GDM1 (cell line): ENCODE measurements around the gene EPHB6.
A peak's percentile ranks its signal among the peaks of the same experiment; 100 is the strongest.

Experiments
- DNase-seq: peaks from one replicate; lab custom pipeline; 2025; lab: John Stamatoyannopoulos, UW

EPHB6 gene, protein sequence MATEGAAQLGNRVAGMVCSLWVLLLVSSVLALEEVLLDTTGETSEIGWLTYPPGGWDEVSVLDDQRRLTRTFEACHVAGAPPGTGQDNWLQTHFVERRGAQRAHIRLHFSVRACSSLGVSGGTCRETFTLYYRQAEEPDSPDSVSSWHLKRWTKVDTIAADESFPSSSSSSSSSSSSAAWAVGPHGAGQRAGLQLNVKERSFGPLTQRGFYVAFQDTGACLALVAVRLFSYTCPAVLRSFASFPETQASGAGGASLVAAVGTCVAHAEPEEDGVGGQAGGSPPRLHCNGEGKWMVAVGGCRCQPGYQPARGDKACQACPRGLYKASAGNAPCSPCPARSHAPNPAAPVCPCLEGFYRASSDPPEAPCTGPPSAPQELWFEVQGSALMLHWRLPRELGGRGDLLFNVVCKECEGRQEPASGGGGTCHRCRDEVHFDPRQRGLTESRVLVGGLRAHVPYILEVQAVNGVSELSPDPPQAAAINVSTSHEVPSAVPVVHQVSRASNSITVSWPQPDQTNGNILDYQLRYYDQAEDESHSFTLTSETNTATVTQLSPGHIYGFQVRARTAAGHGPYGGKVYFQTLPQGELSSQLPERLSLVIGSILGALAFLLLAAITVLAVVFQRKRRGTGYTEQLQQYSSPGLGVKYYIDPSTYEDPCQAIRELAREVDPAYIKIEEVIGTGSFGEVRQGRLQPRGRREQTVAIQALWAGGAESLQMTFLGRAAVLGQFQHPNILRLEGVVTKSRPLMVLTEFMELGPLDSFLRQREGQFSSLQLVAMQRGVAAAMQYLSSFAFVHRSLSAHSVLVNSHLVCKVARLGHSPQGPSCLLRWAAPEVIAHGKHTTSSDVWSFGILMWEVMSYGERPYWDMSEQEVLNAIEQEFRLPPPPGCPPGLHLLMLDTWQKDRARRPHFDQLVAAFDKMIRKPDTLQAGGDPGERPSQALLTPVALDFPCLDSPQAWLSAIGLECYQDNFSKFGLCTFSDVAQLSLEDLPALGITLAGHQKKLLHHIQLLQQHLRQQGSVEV

DNA sequence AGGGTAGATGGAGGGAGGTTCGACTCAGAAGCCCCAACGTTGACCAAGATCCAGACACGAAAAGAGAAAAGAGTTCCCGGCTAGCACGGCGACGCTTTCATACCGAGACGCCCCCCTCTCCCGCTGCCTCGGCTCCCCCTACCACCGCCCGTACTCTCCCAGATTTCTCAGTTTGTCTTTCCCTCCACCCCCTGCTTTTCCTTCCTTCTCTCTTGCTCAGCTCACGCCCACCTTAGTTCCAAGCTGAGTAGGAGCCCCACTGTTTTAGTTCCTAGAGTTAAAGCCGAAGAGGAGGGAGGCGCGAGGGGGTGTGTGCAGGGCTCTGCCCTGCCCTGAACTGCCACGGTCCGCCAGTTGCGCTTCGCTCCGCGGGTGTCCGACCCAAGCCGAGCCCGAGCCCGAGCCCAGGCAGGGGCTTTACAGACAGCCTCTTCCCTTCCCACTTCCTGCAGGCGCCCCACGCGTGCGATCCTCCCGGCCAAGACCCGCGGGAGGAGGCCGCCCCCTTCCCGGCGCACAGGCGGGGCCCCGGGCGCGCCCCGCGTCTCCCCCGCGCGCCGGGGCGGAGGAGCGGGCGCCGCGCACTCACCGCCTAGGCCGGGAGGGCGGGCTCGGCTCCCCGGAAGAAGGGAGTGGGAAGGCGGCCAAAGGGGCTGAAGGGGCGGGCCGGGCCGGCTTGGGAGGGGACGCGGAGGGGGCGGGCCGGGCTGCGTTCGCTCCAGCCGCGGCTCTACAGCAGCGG lies at the start of gene EPHB6:
TSS of gene EPHB6 (plus strand) at position 705 of the 742 bp plus-strand sequence. CDS start 8,152 bp downstream, outside the sequence.
- peak; percentile 34 for DNase-seq

DNA sequence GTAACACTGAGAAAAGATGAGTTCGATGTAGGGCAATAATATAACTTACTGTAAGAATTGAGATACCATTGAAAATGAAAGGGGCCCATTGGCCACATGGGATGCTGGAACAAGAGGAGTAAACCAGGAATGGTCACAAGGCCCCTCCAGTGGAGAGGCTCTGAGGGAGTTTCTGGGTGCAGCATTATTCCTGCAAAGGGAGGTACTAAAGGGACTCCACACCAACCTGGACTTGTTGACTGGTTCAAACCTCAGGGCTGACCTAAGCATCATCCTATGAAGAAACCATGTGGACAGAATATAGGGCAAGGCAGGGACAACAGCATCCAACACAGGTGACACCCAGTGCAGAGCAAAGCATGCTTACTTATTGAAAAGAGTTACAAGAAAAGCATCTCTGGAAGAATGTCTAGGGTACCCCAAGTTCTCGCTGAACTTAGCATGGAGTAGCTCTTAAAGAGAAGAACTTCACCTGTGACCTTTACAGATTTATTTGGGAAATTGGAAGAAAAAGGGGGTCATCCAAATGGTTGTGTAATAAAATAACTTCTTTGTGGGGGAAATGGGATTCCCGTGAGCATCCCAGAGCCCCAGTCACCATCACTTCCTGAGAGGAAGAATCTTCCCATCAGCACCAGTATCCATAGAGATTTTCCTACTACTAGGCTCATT lies 49.4 kb upstream of the EPHB6 start:
- no peak for DNase-seq

DNA sequence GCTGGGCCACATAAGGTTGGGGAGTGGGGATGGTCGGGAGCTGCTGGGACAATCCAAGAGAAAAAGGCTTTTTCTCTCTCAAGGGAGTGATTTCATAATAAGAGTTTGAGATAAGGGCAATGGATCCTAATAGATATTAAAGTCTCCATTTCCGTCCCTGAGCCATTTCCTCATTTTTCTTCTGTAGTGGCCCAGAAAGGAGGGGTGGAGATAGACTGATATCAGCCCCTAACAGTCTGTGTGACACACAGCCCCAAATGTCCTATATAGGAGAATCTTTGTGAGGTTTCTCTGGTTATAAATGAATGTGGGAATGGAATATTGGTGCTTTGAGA lies 48.9 kb upstream of the EPHB6 start:
- DNase-seq, result no peak

DNA sequence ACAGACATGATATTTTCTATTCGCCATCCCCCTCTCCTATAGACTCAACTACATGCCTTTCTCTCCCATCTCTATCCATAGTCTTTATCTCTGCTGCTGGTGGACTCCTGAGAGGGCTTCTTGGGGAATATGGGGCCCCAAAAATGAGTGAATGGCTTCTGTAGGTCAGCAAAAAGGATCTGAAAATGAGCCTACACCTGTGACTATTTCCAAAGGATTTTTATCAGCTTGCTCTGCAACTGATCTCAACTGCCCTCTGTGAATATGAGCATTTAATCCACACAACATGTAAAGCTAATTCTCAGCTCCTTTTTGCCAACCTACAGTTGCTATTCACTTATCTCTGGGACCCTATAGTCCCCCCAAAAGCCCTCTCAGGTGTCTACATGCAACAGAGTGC lies 47.9 kb upstream of the EPHB6 start:
- DNase-seq, result no peak

DNA sequence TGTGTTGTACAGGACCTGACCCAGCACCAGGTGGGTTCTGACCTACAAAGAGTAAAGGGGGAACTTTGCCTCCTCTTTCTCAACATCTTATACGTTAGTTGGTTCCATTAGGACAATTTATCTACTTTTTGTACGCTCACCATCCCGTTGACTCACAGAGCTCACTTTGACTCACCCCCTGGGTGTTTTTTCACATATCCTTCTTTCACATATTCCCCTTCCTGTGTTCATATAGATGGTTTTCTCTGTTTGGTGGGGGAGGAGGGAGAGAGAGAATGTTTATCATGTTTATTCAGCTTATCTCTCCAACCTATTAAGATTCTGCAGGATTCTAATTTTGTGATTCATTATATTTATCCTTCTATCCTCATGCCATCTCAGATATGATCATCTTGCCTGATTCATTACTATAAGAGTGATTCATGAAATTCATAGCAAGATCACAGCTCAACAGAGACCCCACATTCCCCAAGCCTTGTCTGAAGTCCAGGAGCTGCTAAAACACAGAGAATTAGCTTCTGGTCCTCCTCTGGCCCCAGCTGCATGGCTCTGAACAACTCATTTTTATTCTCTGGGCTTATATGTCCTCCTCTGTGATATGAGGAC lies 46.9 kb upstream of the EPHB6 start:
- DNase-seq, result no peak

DNA sequence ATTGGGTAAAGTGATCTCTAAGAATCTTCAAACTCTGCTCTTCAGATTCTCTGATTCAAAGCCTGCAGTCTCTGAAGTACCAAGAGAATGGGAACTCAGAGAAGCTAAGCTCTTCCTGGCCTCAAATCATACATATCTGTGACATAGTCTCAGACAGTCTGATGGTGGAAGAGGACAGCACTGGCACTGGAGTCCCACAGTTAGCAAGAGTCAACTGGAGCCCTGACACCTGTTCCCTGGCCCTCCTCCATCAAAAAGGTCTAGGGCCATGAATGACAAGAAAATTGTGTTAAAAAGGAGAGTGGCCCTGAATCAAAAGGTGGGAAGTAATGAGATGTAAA lies 46.4 kb upstream of the EPHB6 start:
- no peak for DNase-seq

DNA sequence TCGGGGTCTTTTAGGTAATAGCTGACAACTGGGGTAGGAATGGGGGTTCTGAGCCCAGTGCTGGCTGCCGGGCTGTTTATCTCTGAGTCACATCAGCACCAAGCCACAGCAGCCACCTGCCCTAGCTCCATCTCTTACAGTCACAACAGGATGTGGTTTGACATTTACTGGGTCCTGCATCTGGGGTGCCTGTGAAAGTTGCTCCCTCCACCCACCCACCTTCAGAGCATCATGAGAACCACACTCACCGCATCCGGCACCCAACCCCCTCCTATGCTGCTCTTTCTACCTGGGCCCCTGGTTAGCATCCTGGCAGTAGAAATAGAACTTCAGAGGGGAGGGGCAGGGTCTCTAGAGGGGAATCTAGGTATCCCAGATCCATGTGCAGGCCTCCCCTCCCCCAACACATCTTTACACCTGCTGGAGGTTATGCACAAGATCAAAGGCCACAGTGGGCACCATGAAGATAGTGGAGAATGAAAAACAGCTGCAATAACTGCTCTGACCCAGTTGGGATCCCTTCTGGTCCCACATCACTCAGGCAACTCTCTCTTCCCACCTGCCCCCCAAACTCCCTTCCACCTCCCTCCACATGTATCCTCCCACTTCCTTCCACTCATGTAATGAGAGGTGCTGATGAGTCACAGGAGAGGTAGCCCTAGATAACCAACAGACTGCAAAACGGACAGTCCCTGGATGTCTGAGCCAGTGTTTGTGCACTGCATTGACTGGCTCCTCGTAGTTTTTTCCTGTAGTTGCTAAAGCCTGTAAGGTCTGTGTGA lies 45.9 kb upstream of the EPHB6 start:
- DNase-seq, result peak; percentile 16

DNA sequence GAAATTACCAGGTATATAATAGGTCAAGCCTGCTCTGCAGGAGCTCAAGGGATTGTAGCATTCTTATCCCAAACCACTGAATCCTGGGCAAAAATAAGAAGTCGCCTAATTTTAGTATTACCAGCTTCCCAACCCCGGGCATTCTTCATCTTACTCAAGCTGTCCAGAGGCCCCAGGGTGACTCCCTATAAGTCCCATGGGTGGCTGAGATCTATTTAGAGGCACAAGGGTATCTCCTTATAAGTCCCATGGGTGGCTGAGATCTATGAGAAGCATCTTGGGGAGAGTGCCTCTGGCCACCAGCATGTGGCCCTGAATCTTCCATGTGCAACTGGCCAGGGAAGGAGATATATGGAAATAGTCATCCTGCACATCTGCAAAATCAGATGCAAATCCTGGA lies 45.2 kb upstream of the EPHB6 start:
- no peak for DNase-seq

DNA sequence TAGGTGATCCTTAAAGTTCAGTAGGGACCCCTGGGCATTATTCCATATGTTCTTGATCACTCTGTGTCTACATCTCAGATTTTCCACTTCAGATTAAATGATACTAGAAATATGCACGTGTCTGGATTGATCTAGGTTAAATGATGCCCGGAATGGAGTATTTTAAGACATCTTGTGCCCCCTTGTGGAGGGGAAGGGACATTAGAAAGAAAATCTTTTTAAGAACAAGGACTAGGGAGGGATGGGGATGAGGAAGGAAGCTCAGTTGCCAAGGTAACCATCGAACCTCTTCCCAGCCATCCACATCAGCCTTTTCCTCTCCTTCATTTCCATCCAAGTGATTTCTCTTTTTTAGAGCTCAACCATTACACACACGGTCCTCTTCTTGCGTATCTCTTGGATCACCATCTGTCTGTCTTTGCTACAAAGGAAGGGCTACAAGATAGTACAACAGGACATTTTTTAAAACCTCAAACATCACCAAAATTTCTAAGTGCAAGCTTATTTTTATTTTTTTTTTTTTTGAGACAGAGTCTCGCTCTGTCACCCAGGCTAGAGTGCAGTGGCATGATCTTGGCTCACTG lies 43.6 kb upstream of the EPHB6 start:
- DNase-seq, result peak; percentile 55

DNA sequence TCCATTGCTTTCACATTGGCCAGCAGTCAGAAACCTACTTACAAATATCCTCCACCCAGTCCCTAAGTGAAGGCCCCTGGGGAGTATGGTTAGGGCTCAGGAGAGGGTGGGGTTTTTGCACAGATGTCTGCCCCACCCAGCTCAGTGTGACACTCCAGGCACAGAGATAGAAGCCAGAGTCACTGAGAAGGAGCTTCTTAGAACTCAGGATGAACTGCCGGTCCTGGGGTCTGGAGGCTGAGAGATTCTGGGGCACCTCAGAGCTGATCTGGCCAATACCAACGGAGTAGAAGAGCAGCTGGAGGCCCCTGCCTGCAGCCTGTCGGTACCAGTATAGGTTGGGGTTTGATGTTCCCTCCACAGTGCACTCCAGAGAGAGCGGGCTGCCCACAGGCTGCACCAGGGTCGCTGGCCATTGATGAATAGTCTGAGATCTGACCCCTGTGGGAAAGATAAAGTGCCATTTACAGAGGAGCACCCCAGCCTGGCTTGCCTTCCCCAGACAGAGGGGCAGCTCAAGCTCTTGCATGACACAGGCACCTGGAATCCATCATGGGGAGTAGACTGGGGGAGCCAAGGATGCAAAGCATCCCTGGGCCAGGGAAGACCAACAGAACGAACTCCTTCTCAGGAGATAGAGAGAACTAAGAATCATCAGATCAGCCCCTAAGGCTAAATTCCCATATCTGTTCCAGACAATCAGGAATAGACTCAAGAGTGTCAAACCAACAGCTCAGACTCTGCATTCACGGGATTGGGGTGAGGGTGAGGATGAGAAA lies 42.2 kb upstream of the EPHB6 start:
- no peak for DNase-seq

DNA sequence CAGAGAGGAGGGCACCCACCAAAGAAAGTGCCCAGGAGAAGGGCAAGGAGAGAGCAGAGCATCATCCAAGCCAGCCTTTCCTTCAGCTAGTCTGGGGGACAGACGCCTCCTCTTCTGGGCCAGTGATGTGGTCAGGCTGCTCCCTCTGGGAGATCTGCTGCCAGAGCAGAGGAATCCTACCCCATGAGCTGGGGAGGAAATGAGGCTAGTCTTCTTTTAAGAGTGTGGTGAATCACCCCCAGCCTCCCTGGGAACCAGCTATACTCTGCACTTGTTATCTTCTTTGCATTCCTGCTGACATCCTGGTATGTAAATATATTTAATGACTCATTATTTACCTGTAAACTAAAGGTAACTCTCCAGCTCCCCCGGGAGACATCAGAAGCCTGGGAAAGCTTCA lies 41.6 kb upstream of the EPHB6 start:
- no peak for DNase-seq

DNA sequence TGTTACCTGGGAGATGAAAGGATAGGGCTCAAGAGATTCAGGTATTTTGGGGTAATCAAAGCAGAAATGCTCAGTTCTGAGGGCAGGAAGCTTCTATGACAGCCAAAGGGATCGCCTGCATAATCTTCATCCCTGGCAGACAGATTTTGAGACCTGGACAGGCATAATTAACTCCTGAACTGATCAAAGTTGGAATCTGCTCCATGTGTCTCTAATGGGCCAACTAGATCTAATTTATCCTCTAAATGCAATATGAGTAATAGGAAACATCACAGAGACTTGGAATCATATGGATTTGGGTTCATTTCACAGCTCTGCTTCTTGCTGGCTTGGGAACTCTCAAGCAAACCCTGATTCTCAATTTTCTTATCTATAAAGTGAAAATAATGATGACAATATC lies 41.2 kb upstream of the EPHB6 start:
- DNase-seq, result no peak

DNA sequence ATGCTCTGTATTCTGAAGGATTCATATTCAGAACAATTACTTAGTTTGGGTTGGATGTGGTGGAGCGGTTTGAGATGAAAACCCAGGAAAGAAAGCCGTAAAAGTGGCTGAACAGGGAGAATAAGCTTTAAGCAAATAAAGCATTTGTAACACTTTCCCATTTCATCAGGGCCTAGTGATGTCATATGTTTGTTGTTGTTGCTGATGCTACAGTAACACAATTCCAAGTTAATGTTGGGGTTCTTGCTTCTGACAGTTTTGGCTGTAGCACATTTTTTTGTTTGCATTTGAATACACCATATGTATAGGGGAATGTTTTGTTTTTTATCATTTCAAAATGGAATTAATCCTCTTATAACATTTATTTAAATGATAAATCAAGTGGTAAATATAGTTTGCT lies 40.4 kb upstream of the EPHB6 start:
- DNase-seq, result no peak

DNA sequence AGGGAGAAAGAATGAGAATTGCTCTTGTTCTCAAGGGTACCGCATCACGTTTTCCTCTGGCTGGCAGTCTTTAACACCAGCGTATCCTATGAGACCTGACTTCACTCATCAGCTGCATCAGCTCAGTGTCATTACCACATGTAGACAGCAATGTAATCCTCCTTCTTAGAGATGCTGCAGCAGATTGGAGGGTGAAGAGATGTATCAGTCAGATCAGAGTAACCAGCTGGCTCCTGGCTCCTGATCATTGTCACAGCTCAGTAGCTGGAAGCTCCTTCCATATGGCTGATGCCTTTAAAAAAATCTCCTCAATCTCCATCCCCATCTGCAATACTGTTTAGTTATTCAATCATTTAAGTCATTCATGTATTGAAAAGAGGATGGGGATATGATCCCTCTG lies 39.7 kb upstream of the EPHB6 start:
- no peak for DNase-seq

DNA sequence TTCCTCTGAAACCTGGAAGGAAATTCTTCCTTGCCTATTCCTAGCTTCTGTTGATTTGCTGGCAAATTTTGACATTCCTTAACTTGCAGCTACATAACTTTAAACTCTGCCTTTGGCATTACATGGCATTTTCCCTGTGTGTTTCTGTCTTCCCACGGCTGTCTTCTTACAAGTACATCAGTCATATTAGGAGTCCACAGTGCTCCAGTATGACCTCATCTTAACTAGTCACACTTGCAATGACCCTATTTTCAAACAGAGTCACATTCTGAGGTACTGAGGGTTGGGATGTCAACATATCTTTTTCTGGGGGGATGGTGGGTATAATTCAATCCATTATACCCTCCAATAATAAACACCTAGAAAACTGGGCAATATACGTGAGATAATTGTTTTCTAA lies 37.4 kb upstream of the EPHB6 start:
- DNase-seq, result no peak

DNA sequence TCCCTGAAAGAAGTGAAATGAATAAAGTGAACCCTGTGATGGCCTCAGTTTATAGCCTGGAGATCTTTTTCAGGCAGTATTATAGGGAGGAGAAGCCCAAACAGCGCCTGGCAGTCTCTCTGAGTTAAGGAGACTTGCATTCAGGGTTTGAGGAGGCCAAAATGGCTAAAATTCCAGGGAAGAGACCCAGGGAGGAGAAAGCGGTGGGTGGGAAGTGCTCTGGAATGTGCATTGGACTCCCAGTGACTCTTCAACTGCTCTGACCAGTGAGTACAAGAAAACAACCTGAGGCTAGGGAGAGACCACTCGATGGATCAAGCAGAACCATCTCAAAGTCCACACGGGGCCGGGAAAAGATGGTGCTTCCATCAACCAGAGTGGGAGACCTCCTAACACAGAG lies 35.3 kb upstream of the EPHB6 start:
- DNase-seq, result no peak

DNA sequence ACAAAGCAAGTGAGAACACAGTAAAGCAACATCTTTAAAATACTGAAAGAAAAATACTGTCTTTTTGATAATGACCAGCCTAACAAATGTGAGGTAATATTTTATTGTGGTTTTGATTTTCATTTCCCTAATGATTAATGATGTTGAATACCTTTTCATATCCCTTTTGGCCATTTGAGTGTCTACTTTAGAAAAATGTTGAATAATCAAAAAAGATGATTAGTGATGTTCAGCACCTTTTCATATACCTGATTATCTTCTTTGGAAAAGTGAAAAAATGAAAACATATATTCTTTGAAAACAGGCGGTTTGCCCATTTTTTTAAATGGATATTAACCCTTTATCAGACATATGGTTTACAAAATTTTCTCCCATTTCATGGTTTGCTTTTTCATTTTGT lies 32.2 kb upstream of the EPHB6 start:
- DNase-seq, result no peak

DNA sequence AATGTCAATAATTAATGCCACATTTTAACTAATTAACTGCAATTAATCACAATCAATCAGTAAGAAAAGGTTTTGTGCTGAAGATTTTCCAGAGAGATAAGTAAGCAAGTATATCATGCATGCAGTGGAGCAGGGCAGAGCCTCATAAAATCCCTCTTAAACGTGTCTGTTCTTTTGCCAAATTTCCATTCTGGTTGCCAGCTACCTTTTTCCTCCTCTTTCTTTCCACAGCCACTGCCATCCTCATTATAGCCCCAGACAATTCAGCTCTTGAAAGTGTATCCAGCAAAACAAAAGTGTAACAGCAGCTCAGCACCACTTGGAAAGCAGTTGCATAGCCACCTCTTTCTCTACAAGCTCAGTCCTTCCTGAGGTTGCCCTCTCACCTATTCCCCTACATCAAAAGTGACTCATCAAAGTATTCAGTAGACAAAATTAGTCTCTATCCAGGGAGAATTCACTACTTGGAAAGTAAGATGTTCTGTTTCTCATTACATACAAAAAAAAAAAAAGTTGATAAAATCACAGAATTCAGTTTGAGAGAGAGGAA lies 26.9 kb upstream of the EPHB6 start:
- DNase-seq, result no peak

DNA sequence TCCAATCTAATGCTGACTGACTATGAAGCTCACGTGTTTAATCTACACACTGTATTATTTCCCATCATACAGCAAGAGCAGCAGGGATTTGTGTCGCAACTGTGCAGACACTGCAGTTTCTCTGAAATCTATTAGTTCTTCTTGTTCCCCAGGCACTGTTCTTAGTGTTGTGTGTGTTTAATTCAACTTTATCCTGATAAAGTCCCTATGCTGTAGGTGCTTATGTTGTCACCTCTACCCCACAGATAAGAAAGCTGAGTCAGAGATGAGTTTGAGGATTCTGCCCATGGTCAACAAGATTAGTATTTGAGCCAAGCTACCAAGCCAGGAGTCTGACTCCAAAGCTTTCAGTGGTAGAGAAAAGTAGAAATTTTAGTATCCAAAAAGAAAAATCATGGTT lies 22.5 kb upstream of the EPHB6 start:
- DNase-seq, result no peak
